IMR-90 (cell line): Measurements from ENCODE around the gene LAMC3. TPM values are rescaled to one million over a fixed set of nuclear protein-coding genes. Genes with fewer than 3 reads are reported as not detected.

Experiments used
- ATAC-seq: fragments of 200-7000 bp; cut with Tn5 transposase; 2 replicates; pipeline ENCODE4 v1.9.1; 2020; ENCODE audit warnings: low read depth, mild to moderate bottlenecking, moderate library complexity
- BruUV-seq: library from RNA; stranded (reverse); fragments of 400-500 nt; replicated peaks from 2 replicates; lab custom pipeline; 2021; lab: Mats Ljungman, UMichigan
- CTCF ChIA-PET: fragments of 300-600 bp; formaldehyde crosslinking; extraction: SDS; loops from one replicate; lab custom pipeline; 2021; ENCODE audit warnings: antibody characterized with exemption; lab: Yijun Ruan, JAX
- POLR2A ChIA-PET: fragments of 300-600 bp; sonication (Branson Sonifier 250); formaldehyde crosslinking; loops from one replicate; lab custom pipeline; 2022; ENCODE audit warnings: antibody characterized with exemption; ENCODE audit not compliant: unreplicated experiment; lab: Charles Lee
- DNase-seq: peaks from one replicate; pipeline ENCODE4 v3.0.0; 2013
- H2AFZ ChIP-seq: replicated peaks from 2 replicates; pipeline ENCODE3; 2013; ENCODE audit warnings: low read length, mild to moderate bottlenecking; ENCODE audit not compliant: poor library complexity
- H2AK5ac ChIP-seq: 2 replicates; pipeline ENCODE4 v1.6.1; 2013; ENCODE audit warnings: low read depth, low read length, inconsistent platforms
- H2AK9ac ChIP-seq: replicated peaks from 2 replicates; pipeline ENCODE3; 2013; ENCODE audit warnings: mild to moderate bottlenecking, low read depth, low read length, moderate library complexity; ENCODE audit not compliant: poor library complexity
- H2BK120ac ChIP-seq: 2 replicates; pipeline ENCODE4 v1.6.1; 2013; ENCODE audit warnings: low read depth, low read length, inconsistent platforms
- H2BK15ac ChIP-seq: 3 replicates; pipeline ENCODE4 v1.6.1; 2013; ENCODE audit warnings: low read depth, low read length, inconsistent platforms
- H2BK20ac ChIP-seq: 2 replicates; pipeline ENCODE4 v1.6.1; 2013; ENCODE audit warnings: low read depth, mild to moderate bottlenecking, inconsistent platforms, low read length, moderate library complexity
- H2BK5ac ChIP-seq: 2 replicates; pipeline ENCODE4 v1.6.1; 2013; ENCODE audit warnings: mild to moderate bottlenecking, low read depth, low read length, inconsistent platforms; ENCODE audit not compliant: poor library complexity, severe bottlenecking
- H3K14ac ChIP-seq: replicated peaks from 2 replicates; pipeline ENCODE4 v1.6.1; 2013; ENCODE audit warnings: low read depth, low read length, inconsistent platforms
- H3K18ac ChIP-seq: 2 replicates; pipeline ENCODE4 v1.6.1; 2013; ENCODE audit warnings: low read depth, low read length, control low read depth
- H3K23ac ChIP-seq: 2 replicates; pipeline ENCODE4 v1.6.1; 2013; ENCODE audit warnings: low read depth, low read length, inconsistent platforms
- H3K27ac ChIP-seq: 2 replicates; pipeline ENCODE4 v1.5.1; 2013; ENCODE audit warnings: mild to moderate bottlenecking, control low read depth, low read length; ENCODE audit not compliant: insufficient read depth
- H3K27me3 ChIP-seq: 2 replicates; pipeline ENCODE4 v1.6.1; 2013; ENCODE audit warnings: low read length; ENCODE audit not compliant: control insufficient read depth, insufficient read depth
- H3K36me3 ChIP-seq: 2 replicates; pipeline ENCODE4 v1.6.1; 2013; ENCODE audit warnings: low read length, mixed read lengths; ENCODE audit not compliant: control insufficient read depth, insufficient read depth
- H3K4ac ChIP-seq: 2 replicates; pipeline ENCODE4 v1.6.1; 2013; ENCODE audit warnings: low read depth, low read length, inconsistent platforms
- H3K4me1 ChIP-seq: 2 replicates; pipeline ENCODE4 v1.6.1; 2013; ENCODE audit warnings: low read length, mixed read lengths; ENCODE audit not compliant: control insufficient read depth, insufficient read depth
- H3K4me2 ChIP-seq: 2 replicates; pipeline ENCODE4 v1.6.1; 2013; ENCODE audit warnings: low read depth, mild to moderate bottlenecking, control low read depth, low read length, moderate library complexity
- H3K4me3 ChIP-seq: 2 replicates; pipeline ENCODE4 v1.5.1; 2013; ENCODE audit warnings: low read depth, mild to moderate bottlenecking, control low read depth, low read length, moderate library complexity; ENCODE audit not compliant: insufficient read depth
- H3K56ac ChIP-seq: 2 replicates; pipeline ENCODE4 v1.6.1; 2013; ENCODE audit warnings: low read length, inconsistent platforms; ENCODE audit not compliant: insufficient read depth; ENCODE audit errors: extremely low read depth
- H3K79me1 ChIP-seq, 2 experiments: 2 replicates each; pipeline ENCODE4 v1.6.1; 2013; ENCODE audit warnings: low read length in 2 of 2, inconsistent platforms in 1 of 2, low read depth in 1 of 2
- H3K9ac ChIP-seq: 2 replicates; pipeline ENCODE4 v1.6.1; 2013; ENCODE audit warnings: low read depth, low read length, control low read depth
- H3K9me1 ChIP-seq: 2 replicates; pipeline ENCODE4 v1.6.1; 2013; ENCODE audit warnings: low read length, inconsistent platforms; ENCODE audit not compliant: insufficient read depth
- H3K9me3 ChIP-seq: 2 replicates; pipeline ENCODE4 v1.6.1; 2013; ENCODE audit warnings: low read length; ENCODE audit not compliant: control insufficient read depth, insufficient read depth
- H4K20me1 ChIP-seq: 2 replicates; pipeline ENCODE4 v1.6.1; 2013; ENCODE audit warnings: low read length, inconsistent platforms; ENCODE audit not compliant: insufficient read depth
- H4K5ac ChIP-seq: 2 replicates; pipeline ENCODE4 v1.6.1; 2013; ENCODE audit warnings: mild to moderate bottlenecking, low read depth, low read length, control low read depth
- H4K8ac ChIP-seq, 2 experiments: 2 replicates each; pipeline ENCODE4 v1.6.1; 2013; ENCODE audit warnings: low read depth in 2 of 2, low read length in 2 of 2, control low read depth in 1 of 2, inconsistent platforms in 1 of 2
- H4K91ac ChIP-seq: 2 replicates; pipeline ENCODE4 v1.6.1; 2013; ENCODE audit warnings: low read depth, low read length, inconsistent platforms; ENCODE audit not compliant: insufficient read depth
- BHLHE40 ChIP-seq: fragments of 150-350 bp; IDR thresholded peaks from 2 replicates; pipeline ENCODE4 v1.6.1; 2016; ENCODE audit warnings: mild to moderate bottlenecking, low read depth, low read length
- CHD1 ChIP-seq: IDR thresholded peaks from 2 replicates; pipeline ENCODE4 v1.6.1; 2012; ENCODE audit warnings: low read depth, low read length, improper control_type of control experiment
- ELK1 ChIP-seq: fragments of 150-350 bp; IDR thresholded peaks from 2 replicates; pipeline ENCODE4 v1.6.1; 2016; ENCODE audit warnings: low read depth, mild to moderate bottlenecking, low read length, moderate library complexity, borderline replicate concordance
- FOS ChIP-seq: fragments of 150-350 bp; IDR thresholded peaks from 2 replicates; pipeline ENCODE4 v1.6.1; 2016; ENCODE audit warnings: low read depth, low read length
- MAZ ChIP-seq: IDR thresholded peaks from 2 replicates; pipeline ENCODE4 v1.6.1; 2012; ENCODE audit warnings: low read depth, mild to moderate bottlenecking, low read length, improper control_type of control experiment, moderate library complexity, borderline replicate concordance
- RCOR1 ChIP-seq: IDR thresholded peaks from 2 replicates; pipeline ENCODE4 v1.6.1; 2012; ENCODE audit warnings: mild to moderate bottlenecking, low read length, improper control_type of control experiment; ENCODE audit not compliant: insufficient replicate concordance
- RFX5 ChIP-seq: IDR thresholded peaks from 2 replicates; pipeline ENCODE4 v1.8.0; 2012; ENCODE audit warnings: low read depth, mild to moderate bottlenecking, low read length, moderate library complexity
- SMC3 ChIP-seq: fragments of 150-350 bp; IDR thresholded peaks from 2 replicates; pipeline ENCODE4 v1.6.1; 2016; ENCODE audit warnings: low read depth, mild to moderate bottlenecking, antibody characterized with exemption, low read length, moderate library complexity
- USF2 ChIP-seq: fragments of 150-350 bp; IDR thresholded peaks from 2 replicates; pipeline ENCODE4 v1.6.1; 2017; ENCODE audit warnings: mild to moderate bottlenecking, antibody characterized with exemption, low read length, low read depth
- dilution Hi-C: fragments of 300-500 bp; cut with HindIII; formaldehyde crosslinking; loops from one replicate; pipeline ENCODE4 v1.14.3; 2018; ENCODE audit warnings: low sequenced_read_pairs; ENCODE audit not compliant: unreplicated experiment
- in situ Hi-C: fragments of 300-500 bp; cut with MboI; formaldehyde crosslinking; loops from 3 replicates; pipeline ENCODE4 v1.14.3; 2019; ENCODE audit warnings: low sequenced_read_pairs, inconsistent platforms, mixed read lengths
- intact Hi-C: fragments of 100-400 bp; cut with micrococcal nuclease; formaldehyde crosslinking; loops from 2 replicates; pipeline ENCODE4 v1.10.0; 2022
- polyA plus RNA-seq, 3 experiments: library from polyadenylated mRNA; depleted of rRNA; stranded (reverse); fragments of >200 nt; gene quantifications; 2 replicates each; pipeline ENCODE4 v1.2.3, GENCODE V29; 2012; ENCODE audit warnings: low replicate concordance in 1 of 3
- total RNA-seq: library from RNA; depleted of rRNA; stranded (reverse); fragments of >200 nt; gene quantifications from 2 replicates; pipeline ENCODE4 v1.2.3, GENCODE V29; 2012

LAMC3 gene
- total and polyA plus RNA-seq, 2 of the 4 experiments (the other 2 are of a cell fraction), result not detected

GRCh38 chr9:131042666-131043065 is 33.7 kb downstream of the LAMC3 start:
- H3K4me3 ChIP-seq, result no peak overlapping the region
- H3K18ac ChIP-seq, result no peak overlapping the region
- no peak overlapping the region for H3K23ac ChIP-seq
- BruUV-seq, result no TSS peak
- H2AFZ ChIP-seq, result no peak overlapping the region
- no peaks in the 10 kb centered on the region for H3K79me1 ChIP-seq
- H2BK5ac ChIP-seq, result no peak overlapping the region
- no peak overlapping the region for H4K91ac ChIP-seq
- no peak overlapping the region for H2AK5ac ChIP-seq
- H3K56ac ChIP-seq, result no peak overlapping the region
- no peak overlapping the region for H2BK120ac ChIP-seq
- no peak overlapping the region for H2BK15ac ChIP-seq
- no peaks in the 10 kb centered on the region for H3K36me3 ChIP-seq
- dilution Hi-C loops, result no loop called here
- peaks cover 2% of the 10 kb centered on the region; the same call in 1 of the 2 replicates for H3K9me3 ChIP-seq
- peaks cover 26% of the 10 kb centered on the region for H3K27me3 ChIP-seq
- in situ Hi-C loops, result loop anchor here (5.0 to 10.0 kb wide), 2 partner anchors 155 to 338 kb away; no protein-coding TSS in a partner anchor
- intact Hi-C loops, result no loop called here
- H3K4me2 ChIP-seq, result no peak overlapping the region
- H3K14ac ChIP-seq, result no peak overlapping the region
- no peak overlapping the region for H2AK9ac ChIP-seq
- no peak overlapping the region for H3K9ac ChIP-seq
- H3K4me1 ChIP-seq, result no peaks in the 10 kb centered on the region; the same call in 1 of the 2 replicates
- no peak overlapping the region for H3K4ac ChIP-seq
- POLR2A ChIA-PET, result no interaction called here
- ATAC-seq (no peak), DNase-seq (no peak)
- no peak overlapping the region for H2BK20ac ChIP-seq
- TF ChIP-seq BHLHE40, result no peak
- TF ChIP-seq RFX5, result no peak
- TF ChIP-seq USF2, result no peak
- TF ChIP-seq FOS, result no peak
- TF ChIP-seq SMC3, result no peak
- TF ChIP-seq ELK1, result no peak
- TF ChIP-seq MAZ, result no peak
- no peak for TF ChIP-seq RCOR1
- TF ChIP-seq CHD1, result no peak
- H4K5ac ChIP-seq, result no peak overlapping the region
- no peaks in the 10 kb centered on the region for H4K20me1 ChIP-seq
- no peak overlapping the region for H4K8ac ChIP-seq
- CTCF ChIA-PET, result interaction anchor here (1.0 kb wide), 1 partner anchor 15 kb away, joined by 3 read pairs; no protein-coding TSS in a partner anchor
- H3K9me1 ChIP-seq, result no peaks in the 10 kb centered on the region
- H3K27ac ChIP-seq, result no peak overlapping the region
